Measurements from ENCODE around the gene TUBA4A. TPM values are rescaled to one million over a fixed set of nuclear protein-coding genes. Genes with fewer than 3 reads are reported as not detected.
A peak's percentile ranks its signal among the peaks of the same experiment; 100 is the strongest.

TUBA4A gene
- total and polyA plus RNA-seq, 10 of the 15 experiments (the other 5 are each of a cell fraction or from before 2014, with no cell fraction given) = 58.2 to 325 (median 134) TPM

- TF ChIP-seq, protein P1, sequence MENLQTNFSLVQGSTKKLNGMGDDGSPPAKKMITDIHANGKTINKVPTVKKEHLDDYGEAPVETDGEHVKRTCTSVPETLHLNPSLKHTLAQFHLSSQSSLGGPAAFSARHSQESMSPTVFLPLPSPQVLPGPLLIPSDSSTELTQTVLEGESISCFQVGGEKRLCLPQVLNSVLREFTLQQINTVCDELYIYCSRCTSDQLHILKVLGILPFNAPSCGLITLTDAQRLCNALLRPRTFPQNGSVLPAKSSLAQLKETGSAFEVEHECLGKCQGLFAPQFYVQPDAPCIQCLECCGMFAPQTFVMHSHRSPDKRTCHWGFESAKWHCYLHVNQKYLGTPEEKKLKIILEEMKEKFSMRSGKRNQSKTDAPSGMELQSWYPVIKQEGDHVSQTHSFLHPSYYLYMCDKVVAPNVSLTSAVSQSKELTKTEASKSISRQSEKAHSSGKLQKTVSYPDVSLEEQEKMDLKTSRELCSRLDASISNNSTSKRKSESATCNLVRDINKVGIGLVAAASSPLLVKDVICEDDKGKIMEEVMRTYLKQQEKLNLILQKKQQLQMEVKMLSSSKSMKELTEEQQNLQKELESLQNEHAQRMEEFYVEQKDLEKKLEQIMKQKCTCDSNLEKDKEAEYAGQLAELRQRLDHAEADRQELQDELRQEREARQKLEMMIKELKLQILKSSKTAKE (IDR thresholded peaks at IDR 0.05; ENCODE audit: low read depth, poor library complexity, severe bottlenecking) = no peak
- TF ChIP-seq ZNF274 (IDR thresholded peaks at IDR 0.05; ENCODE audit: insufficient read depth, insufficient read length) (no peak), NFIC (IDR thresholded peaks at IDR 0.05; ENCODE audit: low read depth, low read length) (no peak), SIN3A (IDR thresholded peaks at IDR 0.05; ENCODE audit: low read depth, low read length) (no peak), BMI1 (IDR thresholded peaks at IDR 0.05; ENCODE audit: borderline replicate concordance) (no peak), EP300 (IDR thresholded peaks at IDR 0.05; ENCODE audit: borderline replicate concordance in 1 of 2, control insufficient read depth in 1 of 2, low read depth in 2 of 2, low read length in 2 of 2) (no peak), ZBTB11 (CRISPR knock-in tag; IDR thresholded peaks at IDR 0.05) (no peak), CHD4 (IDR thresholded peaks at IDR 0.05) (no peak), IKZF2 (IDR thresholded peaks at IDR 0.05) (no peak), ZNF217 (IDR thresholded peaks at IDR 0.05) (peak; percentile 85)
- TF ChIP-seq, protein P2, sequence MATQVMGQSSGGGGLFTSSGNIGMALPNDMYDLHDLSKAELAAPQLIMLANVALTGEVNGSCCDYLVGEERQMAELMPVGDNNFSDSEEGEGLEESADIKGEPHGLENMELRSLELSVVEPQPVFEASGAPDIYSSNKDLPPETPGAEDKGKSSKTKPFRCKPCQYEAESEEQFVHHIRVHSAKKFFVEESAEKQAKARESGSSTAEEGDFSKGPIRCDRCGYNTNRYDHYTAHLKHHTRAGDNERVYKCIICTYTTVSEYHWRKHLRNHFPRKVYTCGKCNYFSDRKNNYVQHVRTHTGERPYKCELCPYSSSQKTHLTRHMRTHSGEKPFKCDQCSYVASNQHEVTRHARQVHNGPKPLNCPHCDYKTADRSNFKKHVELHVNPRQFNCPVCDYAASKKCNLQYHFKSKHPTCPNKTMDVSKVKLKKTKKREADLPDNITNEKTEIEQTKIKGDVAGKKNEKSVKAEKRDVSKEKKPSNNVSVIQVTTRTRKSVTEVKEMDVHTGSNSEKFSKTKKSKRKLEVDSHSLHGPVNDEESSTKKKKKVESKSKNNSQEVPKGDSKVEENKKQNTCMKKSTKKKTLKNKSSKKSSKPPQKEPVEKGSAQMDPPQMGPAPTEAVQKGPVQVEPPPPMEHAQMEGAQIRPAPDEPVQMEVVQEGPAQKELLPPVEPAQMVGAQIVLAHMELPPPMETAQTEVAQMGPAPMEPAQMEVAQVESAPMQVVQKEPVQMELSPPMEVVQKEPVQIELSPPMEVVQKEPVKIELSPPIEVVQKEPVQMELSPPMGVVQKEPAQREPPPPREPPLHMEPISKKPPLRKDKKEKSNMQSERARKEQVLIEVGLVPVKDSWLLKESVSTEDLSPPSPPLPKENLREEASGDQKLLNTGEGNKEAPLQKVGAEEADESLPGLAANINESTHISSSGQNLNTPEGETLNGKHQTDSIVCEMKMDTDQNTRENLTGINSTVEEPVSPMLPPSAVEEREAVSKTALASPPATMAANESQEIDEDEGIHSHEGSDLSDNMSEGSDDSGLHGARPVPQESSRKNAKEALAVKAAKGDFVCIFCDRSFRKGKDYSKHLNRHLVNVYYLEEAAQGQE (IDR thresholded peaks at IDR 0.05; ENCODE audit: low read depth, low read length) = no peak
- TF ChIP-seq, protein P3, sequence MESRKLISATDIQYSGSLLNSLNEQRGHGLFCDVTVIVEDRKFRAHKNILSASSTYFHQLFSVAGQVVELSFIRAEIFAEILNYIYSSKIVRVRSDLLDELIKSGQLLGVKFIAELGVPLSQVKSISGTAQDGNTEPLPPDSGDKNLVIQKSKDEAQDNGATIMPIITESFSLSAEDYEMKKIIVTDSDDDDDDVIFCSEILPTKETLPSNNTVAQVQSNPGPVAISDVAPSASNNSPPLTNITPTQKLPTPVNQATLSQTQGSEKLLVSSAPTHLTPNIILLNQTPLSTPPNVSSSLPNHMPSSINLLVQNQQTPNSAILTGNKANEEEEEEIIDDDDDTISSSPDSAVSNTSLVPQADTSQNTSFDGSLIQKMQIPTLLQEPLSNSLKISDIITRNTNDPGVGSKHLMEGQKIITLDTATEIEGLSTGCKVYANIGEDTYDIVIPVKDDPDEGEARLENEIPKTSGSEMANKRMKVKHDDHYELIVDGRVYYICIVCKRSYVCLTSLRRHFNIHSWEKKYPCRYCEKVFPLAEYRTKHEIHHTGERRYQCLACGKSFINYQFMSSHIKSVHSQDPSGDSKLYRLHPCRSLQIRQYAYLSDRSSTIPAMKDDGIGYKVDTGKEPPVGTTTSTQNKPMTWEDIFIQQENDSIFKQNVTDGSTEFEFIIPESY (IDR thresholded peaks at IDR 0.05) = no peak
- TF ChIP-seq, protein P4, sequence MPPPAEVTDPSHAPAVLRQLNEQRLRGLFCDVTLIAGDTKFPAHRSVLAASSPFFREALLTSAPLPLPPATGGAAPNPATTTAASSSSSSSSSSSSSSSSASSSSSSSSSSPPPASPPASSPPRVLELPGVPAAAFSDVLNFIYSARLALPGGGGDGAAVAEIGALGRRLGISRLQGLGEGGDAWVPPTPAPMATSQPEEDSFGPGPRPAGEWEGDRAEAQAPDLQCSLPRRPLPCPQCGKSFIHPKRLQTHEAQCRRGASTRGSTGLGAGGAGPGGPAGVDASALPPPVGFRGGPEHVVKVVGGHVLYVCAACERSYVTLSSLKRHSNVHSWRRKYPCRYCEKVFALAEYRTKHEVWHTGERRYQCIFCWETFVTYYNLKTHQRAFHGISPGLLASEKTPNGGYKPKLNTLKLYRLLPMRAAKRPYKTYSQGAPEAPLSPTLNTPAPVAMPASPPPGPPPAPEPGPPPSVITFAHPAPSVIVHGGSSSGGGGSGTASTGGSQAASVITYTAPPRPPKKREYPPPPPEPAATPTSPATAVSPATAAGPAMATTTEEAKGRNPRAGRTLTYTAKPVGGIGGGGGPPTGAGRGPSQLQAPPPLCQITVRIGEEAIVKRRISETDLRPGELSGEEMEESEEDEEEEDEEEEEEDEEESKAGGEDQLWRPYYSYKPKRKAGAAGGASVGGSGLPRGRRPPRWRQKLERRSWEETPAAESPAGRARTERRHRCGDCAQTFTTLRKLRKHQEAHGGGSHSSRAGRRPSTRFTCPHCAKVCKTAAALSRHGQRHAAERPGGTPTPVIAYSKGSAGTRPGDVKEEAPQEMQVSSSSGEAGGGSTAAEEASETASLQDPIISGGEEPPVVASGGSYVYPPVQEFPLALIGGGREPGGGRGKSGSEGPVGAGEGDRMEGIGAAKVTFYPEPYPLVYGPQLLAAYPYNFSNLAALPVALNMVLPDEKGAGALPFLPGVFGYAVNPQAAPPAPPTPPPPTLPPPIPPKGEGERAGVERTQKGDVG (CRISPR knock-in tag; IDR thresholded peaks at IDR 0.05) = no peak
Observed at GRCh38 chr2:219294356-219295351, 40.9 kb upstream of the TUBA4A start (continued).

All from GM12878 (cell line).